ENCODE data around the gene IL7R. TPM values are rescaled to one million over a fixed set of nuclear protein-coding genes. Genes with fewer than 3 reads are reported as not detected.
"Not testable (repeated sequence)": the region's sequence is repeated elsewhere in the genome, so short reads cannot be mapped to it uniquely, and the experiment has no call there.

Gene IL7R
- total RNA-seq, 1 experiment from 2014 or later: 0.98 TPM

DNA sequence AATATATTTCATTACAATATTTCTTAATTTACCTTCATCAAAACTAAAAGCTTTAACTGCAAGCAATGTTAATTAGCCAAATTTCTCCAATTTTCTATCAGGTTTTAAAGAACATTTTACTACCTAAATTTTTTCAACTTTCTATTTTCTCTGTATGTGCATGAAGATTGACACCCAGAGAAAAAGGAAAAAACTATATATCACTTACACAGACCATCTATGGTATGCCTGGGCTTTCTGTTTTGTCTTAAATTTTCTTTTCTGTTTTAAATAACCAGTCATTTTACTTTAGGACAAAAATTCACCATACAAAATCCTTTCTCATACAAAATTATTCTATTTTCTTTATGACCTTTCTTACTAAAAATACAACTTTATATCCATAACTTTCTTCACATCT is 13.8 kb upstream of the IL7R start:
- Histone ChIP-seq H3K4me3 (replicated peaks in 1 of 2; ENCODE audit: low read depth in 1 of 2, low read length in 2 of 2) (no peak overlapping the region), H3K9me3 (ENCODE audit: control insufficient read depth in 1 of 2, insufficient read depth in 1 of 2, low read depth in 1 of 2, low read length in 2 of 2) (no peaks in the 10 kb centered on the region; a peak in 1 of 4 replicates), H3K27ac (ENCODE audit: low read depth, low read length) (no peak overlapping the region), H3K36me3 (ENCODE audit: control insufficient read depth in 1 of 2, insufficient read depth in 2 of 2, low read length in 2 of 2) (no peaks in the 10 kb centered on the region), H3K4me1 (ENCODE audit: control insufficient read depth in 1 of 2, insufficient read depth in 2 of 2, low read length in 2 of 2) (no peaks in the 10 kb centered on the region), H3K9ac (ENCODE audit: low read length) (no peak overlapping the region), H4K20me1 (ENCODE audit: insufficient read depth) (no peaks in the 10 kb centered on the region), H3K4me2 (ENCODE audit: low read length) (no peak overlapping the region), H3K79me2 (ENCODE audit: insufficient read depth, low read length) (no peaks in the 10 kb centered on the region), H3K27me3 (ENCODE audit: insufficient read depth, low read length) (no peaks in the 10 kb centered on the region), H3K9me2 (ENCODE audit: insufficient read depth) (no peaks in the 10 kb centered on the region), H2AFZ (ENCODE audit: low read depth, low read length, poor library complexity, severe bottlenecking) (no peak overlapping the region)
- TF ChIP-seq SRF (IDR thresholded peaks at IDR 0.05; ENCODE audit: low read depth) (no peak), FOSL1 (IDR thresholded peaks at IDR 0.05; ENCODE audit: low read depth) (no peak), JUND (IDR thresholded peaks at IDR 0.05) (no peak), SIN3A (IDR thresholded peaks at IDR 0.05; ENCODE audit: low read depth) (no peak), ZNF274 (IDR thresholded peaks at IDR 0.05; ENCODE audit: low read depth, low read length) (no peak), TCF7L2 (IDR thresholded peaks at IDR 0.05; ENCODE audit: borderline replicate concordance, extremely low read depth, insufficient read depth, insufficient read length) (no peak)
- TF ChIP-seq, protein P1, sequence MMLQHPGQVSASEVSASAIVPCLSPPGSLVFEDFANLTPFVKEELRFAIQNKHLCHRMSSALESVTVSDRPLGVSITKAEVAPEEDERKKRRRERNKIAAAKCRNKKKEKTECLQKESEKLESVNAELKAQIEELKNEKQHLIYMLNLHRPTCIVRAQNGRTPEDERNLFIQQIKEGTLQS (IDR thresholded peaks at IDR 0.05): no peak
- TF ChIP-seq, protein P2, sequence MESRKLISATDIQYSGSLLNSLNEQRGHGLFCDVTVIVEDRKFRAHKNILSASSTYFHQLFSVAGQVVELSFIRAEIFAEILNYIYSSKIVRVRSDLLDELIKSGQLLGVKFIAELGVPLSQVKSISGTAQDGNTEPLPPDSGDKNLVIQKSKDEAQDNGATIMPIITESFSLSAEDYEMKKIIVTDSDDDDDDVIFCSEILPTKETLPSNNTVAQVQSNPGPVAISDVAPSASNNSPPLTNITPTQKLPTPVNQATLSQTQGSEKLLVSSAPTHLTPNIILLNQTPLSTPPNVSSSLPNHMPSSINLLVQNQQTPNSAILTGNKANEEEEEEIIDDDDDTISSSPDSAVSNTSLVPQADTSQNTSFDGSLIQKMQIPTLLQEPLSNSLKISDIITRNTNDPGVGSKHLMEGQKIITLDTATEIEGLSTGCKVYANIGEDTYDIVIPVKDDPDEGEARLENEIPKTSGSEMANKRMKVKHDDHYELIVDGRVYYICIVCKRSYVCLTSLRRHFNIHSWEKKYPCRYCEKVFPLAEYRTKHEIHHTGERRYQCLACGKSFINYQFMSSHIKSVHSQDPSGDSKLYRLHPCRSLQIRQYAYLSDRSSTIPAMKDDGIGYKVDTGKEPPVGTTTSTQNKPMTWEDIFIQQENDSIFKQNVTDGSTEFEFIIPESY (IDR thresholded peaks at IDR 0.05; ENCODE audit: extremely low read depth, insufficient replicate concordance, low read length): no peak
- TF ChIP-seq, protein P3, sequence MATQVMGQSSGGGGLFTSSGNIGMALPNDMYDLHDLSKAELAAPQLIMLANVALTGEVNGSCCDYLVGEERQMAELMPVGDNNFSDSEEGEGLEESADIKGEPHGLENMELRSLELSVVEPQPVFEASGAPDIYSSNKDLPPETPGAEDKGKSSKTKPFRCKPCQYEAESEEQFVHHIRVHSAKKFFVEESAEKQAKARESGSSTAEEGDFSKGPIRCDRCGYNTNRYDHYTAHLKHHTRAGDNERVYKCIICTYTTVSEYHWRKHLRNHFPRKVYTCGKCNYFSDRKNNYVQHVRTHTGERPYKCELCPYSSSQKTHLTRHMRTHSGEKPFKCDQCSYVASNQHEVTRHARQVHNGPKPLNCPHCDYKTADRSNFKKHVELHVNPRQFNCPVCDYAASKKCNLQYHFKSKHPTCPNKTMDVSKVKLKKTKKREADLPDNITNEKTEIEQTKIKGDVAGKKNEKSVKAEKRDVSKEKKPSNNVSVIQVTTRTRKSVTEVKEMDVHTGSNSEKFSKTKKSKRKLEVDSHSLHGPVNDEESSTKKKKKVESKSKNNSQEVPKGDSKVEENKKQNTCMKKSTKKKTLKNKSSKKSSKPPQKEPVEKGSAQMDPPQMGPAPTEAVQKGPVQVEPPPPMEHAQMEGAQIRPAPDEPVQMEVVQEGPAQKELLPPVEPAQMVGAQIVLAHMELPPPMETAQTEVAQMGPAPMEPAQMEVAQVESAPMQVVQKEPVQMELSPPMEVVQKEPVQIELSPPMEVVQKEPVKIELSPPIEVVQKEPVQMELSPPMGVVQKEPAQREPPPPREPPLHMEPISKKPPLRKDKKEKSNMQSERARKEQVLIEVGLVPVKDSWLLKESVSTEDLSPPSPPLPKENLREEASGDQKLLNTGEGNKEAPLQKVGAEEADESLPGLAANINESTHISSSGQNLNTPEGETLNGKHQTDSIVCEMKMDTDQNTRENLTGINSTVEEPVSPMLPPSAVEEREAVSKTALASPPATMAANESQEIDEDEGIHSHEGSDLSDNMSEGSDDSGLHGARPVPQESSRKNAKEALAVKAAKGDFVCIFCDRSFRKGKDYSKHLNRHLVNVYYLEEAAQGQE (IDR thresholded peaks at IDR 0.05; ENCODE audit: low read depth): no peak
- ChIA-PET CTCF (no interaction called here), POLR2A (no interaction called here), RAD21 (ENCODE audit: low non-redundant PET in 1 of 2, low total read pairs in 2 of 2, uncharacterized antibody in 2 of 2, unreplicated experiment in 2 of 2) (no interaction called here)
- ATAC-seq (no peak), DNase-seq (ENCODE audit: low read depth, low spot score) (no peak)
- intact Hi-C loops (cut with micrococcal nuclease): no loop called here
- BruUV-seq (replicated peaks): no TSS peak

DNA sequence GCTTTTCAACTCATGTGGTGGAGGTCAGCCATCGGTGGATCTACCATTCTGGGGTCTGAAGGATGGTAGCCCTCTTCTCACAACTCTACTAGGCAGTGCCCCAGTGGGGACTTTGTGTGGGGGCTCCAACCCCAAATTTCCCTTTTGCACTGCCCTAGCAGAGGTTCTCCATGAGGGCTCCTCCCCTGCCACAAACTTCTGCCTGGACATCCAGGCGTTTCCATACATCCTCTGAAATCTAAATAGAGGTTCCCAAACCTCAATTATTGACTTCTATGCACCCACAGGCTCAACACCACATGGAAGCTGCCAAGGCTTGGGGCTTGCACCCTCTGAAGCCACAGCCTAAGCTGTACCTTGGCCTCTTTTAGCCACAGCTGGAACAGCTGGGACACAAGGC is 11.2 kb upstream of the IL7R start:
- H3K4me2 ChIP-seq (ENCODE audit: low read length); H3K4me1 ChIP-seq (ENCODE audit: control insufficient read depth in 1 of 2, insufficient read depth in 2 of 2, low read length in 2 of 2); H3K9me3 ChIP-seq (ENCODE audit: control insufficient read depth in 1 of 2, insufficient read depth in 1 of 2, low read depth in 1 of 2, low read length in 2 of 2); DNase-seq (ENCODE audit: low read depth, low spot score); H3K27ac ChIP-seq (ENCODE audit: low read depth, low read length); ATAC-seq; H3K27me3 ChIP-seq (ENCODE audit: insufficient read depth, low read length); H3K4me3 ChIP-seq (replicated peaks in 1 of 2; ENCODE audit: low read depth in 1 of 2, low read length in 2 of 2); CTCF ChIA-PET; POLR2A ChIA-PET; RAD21 ChIA-PET (ENCODE audit: low non-redundant PET in 1 of 2, low total read pairs in 2 of 2, uncharacterized antibody in 2 of 2, unreplicated experiment in 2 of 2); H3K9me2 ChIP-seq (ENCODE audit: insufficient read depth); H2AFZ ChIP-seq (ENCODE audit: low read depth, low read length, poor library complexity, severe bottlenecking); H4K20me1 ChIP-seq (ENCODE audit: insufficient read depth); H3K79me2 ChIP-seq (ENCODE audit: insufficient read depth, low read length); BruUV-seq (replicated peaks); intact Hi-C loops (cut with micrococcal nuclease); H3K36me3 ChIP-seq (ENCODE audit: control insufficient read depth in 1 of 2, insufficient read depth in 2 of 2, low read length in 2 of 2); H3K9ac ChIP-seq (ENCODE audit: low read length): not testable (repeated sequence)

Measured in HCT116 (cell line).